T-cell (primary cell): ENCODE results near the gene MRPL12. TPM values are rescaled to one million over a fixed set of nuclear protein-coding genes. Genes with fewer than 3 reads are reported as not detected.

Source experiments
- ATAC-seq, 4 experiments: fragments of 200-7000 bp in 3 of 4; fragments of 150-1000 bp in 1 of 4; cut with Tn5 transposase; replicated peaks in 1 of 4; 1 replicate in 3 of 4; 2 replicates in 1 of 4; pipeline ENCODE4 v1.10.0; 2021; ENCODE audit warnings: moderate library complexity in 3 of 4, mild to moderate bottlenecking in 2 of 4, moderate number of reproducible peaks in 1 of 4
- CTCF ChIA-PET, 2 donors: fragments of 300-600 bp; sonication (Branson Sonifier 250); formaldehyde crosslinking; loops; one replicate each; lab custom pipeline; 2022; ENCODE audit warnings: antibody characterized with exemption in 2 of 2; lab: Charles Lee
- POLR2A ChIA-PET, 2 donors: fragments of 300-600 bp; sonication (Branson Sonifier 250); formaldehyde crosslinking; loops; one replicate each; lab custom pipeline; 2022; ENCODE audit warnings: antibody characterized with exemption in 2 of 2; lab: Charles Lee
- DNase-seq, 35 experiments: peaks; one replicate each; pipeline versions ENCODE4 v3.0.0 to v3.0.0-alpha.2; 2013 to 2023
- H3K27ac ChIP-seq: one replicate; pipeline ENCODE4 v1.5.1; 2013; ENCODE audit warnings: low read length
- H3K27me3 ChIP-seq, 2 experiments: replicated peaks in 1 of 2; 1 replicate in 1 of 2; 2 replicates in 1 of 2; pipeline versions ENCODE4 v1.6.1 to v1.7.0; 2013; ENCODE audit warnings: low read length in 1 of 2, mixed read lengths in 1 of 2; ENCODE audit not compliant: control insufficient read depth in 2 of 2, insufficient read depth in 2 of 2; ENCODE audit errors: extremely low read depth in 1 of 2
- H3K36me3 ChIP-seq, 2 donors: 1 replicate in 1 of 2; 2 replicates in 1 of 2; pipeline versions ENCODE4 v1.6.1 to v1.7.0; 2013; ENCODE audit warnings: low read length in 1 of 2; ENCODE audit not compliant: control insufficient read depth in 2 of 2, insufficient read depth in 1 of 2; ENCODE audit errors: extremely low read depth in 1 of 2
- H3K4me1 ChIP-seq, 2 experiments: 1 replicate in 1 of 2; 2 replicates in 1 of 2; pipeline versions ENCODE4 v1.6.1 to v1.7.0; 2013; ENCODE audit warnings: low read length in 2 of 2, mixed read lengths in 1 of 2; ENCODE audit not compliant: insufficient read depth in 2 of 2, control insufficient read depth in 1 of 2; ENCODE audit errors: extremely low read depth in 1 of 2
- H3K4me3 ChIP-seq, 2 donors: 1 replicate in 1 of 2; 2 replicates in 1 of 2; pipeline versions ENCODE4 v1.5.1 to v1.7.0; 2013; ENCODE audit warnings: mild to moderate bottlenecking in 2 of 2, low read length in 1 of 2, moderate library complexity in 1 of 2; ENCODE audit not compliant: control insufficient read depth in 1 of 2; ENCODE audit errors: extremely low read depth in 1 of 2
- H3K9me3 ChIP-seq: 2 replicates; pipeline ENCODE4 v1.7.0; 2013
- H3K27ac Mint-ChIP-seq, 2 donors: one replicate each; pipeline ENCODE4 v1.8.0; 2020 to 2021; ENCODE audit warnings: mild to moderate bottlenecking in 2 of 2, mixed read lengths in 2 of 2
- H3K27me3 Mint-ChIP-seq, 2 donors: one replicate each; pipeline ENCODE4 v1.8.0; 2021 to 2022; ENCODE audit warnings: mixed read lengths in 2 of 2
- H3K36me3 Mint-ChIP-seq: one replicate; pipeline ENCODE4 v1.8.0; 2021; ENCODE audit warnings: mixed read lengths
- H3K4me1 Mint-ChIP-seq, 3 donors: one replicate each; pipeline ENCODE4 v1.8.0; 2020 to 2022; ENCODE audit warnings: mixed read lengths in 3 of 3, mild to moderate bottlenecking in 1 of 3
- H3K4me3 Mint-ChIP-seq, 3 donors: one replicate each; pipeline ENCODE4 v1.8.0; 2020 to 2022; ENCODE audit warnings: mild to moderate bottlenecking in 3 of 3, mixed read lengths in 3 of 3, moderate library complexity in 3 of 3
- H3K9me3 Mint-ChIP-seq, 3 donors: one replicate each; pipeline ENCODE4 v1.8.0; 2020 to 2022; ENCODE audit warnings: mixed read lengths in 3 of 3
- WGBS: methylation state at CpG from one replicate; pipeline ENCODE4 v1.1.5; 2013; ENCODE audit warnings: missing lambda C conversion rate; ENCODE audit not compliant: insufficient coverage; 5-methylcytosine and 5-hydroxymethylcytosine counted together
- total RNA-seq, 35 experiments: library from RNA in 6 of 35; stranded (reverse) in 6 of 35; fragments of 120-200 nt in 1 of 35; gene quantifications; one replicate each; pipeline versions ENCODE4 v1.2.1 to v1.2.4 and lab custom pipeline; 2013 to 2026

The MRPL12 gene
- total RNA-seq, 5 donors from 2014 or later (not counting 1 experiment from before 2014, with no cell fraction given): 18.5 to 33.5 (median 31.4) TPM

DNA sequence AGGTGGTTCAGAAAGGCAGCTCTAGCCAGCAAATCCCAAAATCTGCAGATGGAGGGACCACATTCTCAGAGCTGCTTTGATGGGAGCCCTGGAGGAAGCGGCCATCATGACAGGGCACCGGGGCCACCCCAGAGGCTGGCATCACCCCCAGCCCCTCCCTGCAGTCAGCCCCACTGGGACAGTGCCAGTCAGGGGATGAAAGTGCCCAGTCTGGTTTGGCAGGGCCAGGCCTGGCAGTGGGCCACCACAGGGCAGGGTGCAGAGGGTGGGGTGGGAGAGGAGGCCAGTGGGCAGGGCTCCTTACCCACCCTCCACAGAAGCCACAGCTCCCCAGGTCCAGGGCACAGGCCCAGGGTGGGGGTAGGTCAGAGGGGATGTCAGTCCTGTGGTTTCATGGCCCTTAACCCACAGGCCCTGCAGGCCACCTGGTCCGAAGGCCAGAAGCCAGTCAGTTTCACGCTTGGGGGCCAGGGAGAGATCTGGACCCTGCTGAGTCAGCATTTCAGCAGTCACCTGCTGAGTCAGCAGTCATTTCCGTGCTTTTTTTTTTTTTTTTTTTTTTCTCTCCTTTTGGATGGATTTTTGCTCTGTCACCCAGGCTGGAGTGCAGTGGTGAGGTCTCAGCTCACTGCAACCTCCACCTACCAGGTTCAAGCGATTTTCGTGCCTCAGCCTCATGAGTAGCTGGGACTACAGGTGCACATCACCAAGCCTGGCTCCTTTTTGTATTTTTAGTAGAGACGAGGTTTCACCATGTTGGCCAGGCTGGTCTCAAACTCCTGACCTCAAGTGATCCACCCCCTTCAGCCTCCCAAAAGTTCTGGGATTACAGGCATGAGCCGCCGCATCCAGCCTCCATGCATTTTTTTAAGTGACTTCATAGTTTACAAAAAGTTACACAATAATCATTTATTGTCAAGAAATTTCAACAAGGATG is 19.3 kb downstream of the MRPL12 start:
- no peak overlapping the region for H3K27ac ChIP-seq
- H3K36me3 ChIP-seq: no peaks in the 10 kb centered on the region
- no peaks in the 10 kb centered on the region for H3K9me3 ChIP-seq
- no peak overlapping the region for H3K4me3 Mint-ChIP-seq
- no peak overlapping the region for H3K27ac Mint-ChIP-seq
- CTCF ChIA-PET: interaction anchor here in 1 of 2 donors (0.7 kb wide), 1 partner anchor 119 kb away, joined by 3 read pairs; no protein-coding TSS in a partner anchor
- ATAC-seq (no peak), DNase-seq (no peak)
- WGBS: 66% methylated on average over 6 of the region's 10 CpGs
- no peaks in the 10 kb centered on the region for H3K36me3 Mint-ChIP-seq
- peaks cover 2 to 38% of the 10 kb centered on the region in 2 experiments for H3K27me3 ChIP-seq
- no peaks in the 10 kb centered on the region for H3K4me1 Mint-ChIP-seq
- H3K4me3 ChIP-seq: no peak overlapping the region
- POLR2A ChIA-PET: no interaction called here
- H3K9me3 Mint-ChIP-seq: no peaks in the 10 kb centered on the region
- H3K27me3 Mint-ChIP-seq: peaks cover 3 to 18% of the 10 kb centered on the region in 2 donors
- no peaks in the 10 kb centered on the region for H3K4me1 ChIP-seq

DNA sequence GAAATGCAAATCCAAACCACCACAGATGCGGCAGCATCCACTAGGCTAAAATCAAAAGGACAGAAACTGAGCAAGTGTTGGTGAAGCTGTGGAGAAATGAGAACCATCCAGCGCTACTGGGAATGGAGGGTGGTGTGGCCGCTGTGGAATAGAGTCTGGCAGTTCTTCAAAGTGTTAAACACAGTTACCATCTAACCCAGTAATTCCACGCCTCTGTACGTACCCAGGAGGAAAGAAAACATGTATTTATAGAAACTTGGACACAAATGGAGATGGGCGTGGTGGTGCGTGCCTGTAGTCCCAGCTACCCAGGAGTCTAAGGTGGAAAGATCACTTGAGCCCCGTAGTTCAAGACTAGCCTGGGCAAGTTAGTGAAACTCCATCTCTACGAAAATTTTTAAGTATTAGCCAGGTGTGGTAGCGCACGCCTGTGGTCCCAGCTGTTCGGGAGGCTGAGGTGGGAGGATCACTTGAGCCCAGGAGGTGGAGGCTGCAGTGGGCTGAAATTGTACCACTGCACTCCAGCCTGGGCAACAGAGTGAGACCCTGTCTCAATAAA is 20.6 kb downstream of the MRPL12 start:
- Histone ChIP-seq H3K9me3 (no peaks in the 10 kb centered on the region), H3K36me3 (no peaks in the 10 kb centered on the region), H3K27me3 (peaks cover 2 to 43% of the 10 kb centered on the region in 2 experiments), H3K27ac (no peak overlapping the region), H3K4me3 (no peak overlapping the region), H3K4me1 (no peaks in the 10 kb centered on the region)
- H3K27me3 Mint-ChIP-seq: peaks cover 3 to 19% of the 10 kb centered on the region in 2 donors
- H3K4me1 Mint-ChIP-seq: no peaks in the 10 kb centered on the region
- ChIA-PET CTCF (no interaction called here), POLR2A (no interaction called here)
- 78% methylated on average over 7 of the region's 12 CpGs for WGBS
- no peak overlapping the region for H3K27ac Mint-ChIP-seq
- no peak overlapping the region for H3K4me3 Mint-ChIP-seq
- H3K9me3 Mint-ChIP-seq: no peaks in the 10 kb centered on the region
- no peak for ATAC-seq
- DNase-seq: no peak
- no peaks in the 10 kb centered on the region for H3K36me3 Mint-ChIP-seq

- no peaks in the 10 kb centered on the region for H3K4me1 Mint-ChIP-seq
- WGBS: 58% methylated on average over 4 of the region's 9 CpGs
- H3K27me3 ChIP-seq: peaks cover 2 to 56% of the 10 kb centered on the region in 2 experiments
- CTCF ChIA-PET: no interaction called here
- peaks cover 3 to 22% of the 10 kb centered on the region in 2 donors for H3K27me3 Mint-ChIP-seq
- H3K4me3 Mint-ChIP-seq: no peak overlapping the region
- H3K27ac ChIP-seq: no peak overlapping the region
- no peak for DNase-seq
- no peaks in the 10 kb centered on the region for H3K9me3 ChIP-seq
- POLR2A ChIA-PET: no interaction called here
- H3K36me3 ChIP-seq: no peaks in the 10 kb centered on the region
- H3K4me1 ChIP-seq: no peaks in the 10 kb centered on the region
- H3K27ac Mint-ChIP-seq: no peak overlapping the region
- no peak overlapping the region for H3K4me3 ChIP-seq
- no peak for ATAC-seq
- H3K9me3 Mint-ChIP-seq: no peaks in the 10 kb centered on the region
- H3K36me3 Mint-ChIP-seq: no peaks in the 10 kb centered on the region
Measured at GRCh38 chr17:81725439-81725838, 22.3 kb downstream of the MRPL12 start.

- ATAC-seq: no peak
- peaks cover 5 to 26% of the 10 kb centered on the region in 2 donors for H3K27me3 Mint-ChIP-seq
- H3K9me3 Mint-ChIP-seq: no peaks in the 10 kb centered on the region
- no peak overlapping the region for H3K4me3 ChIP-seq
- H3K27ac Mint-ChIP-seq: no peak overlapping the region
- no peak for DNase-seq
- H3K27me3 ChIP-seq: peaks cover 2 to 62% of the 10 kb centered on the region in 2 experiments
- CTCF ChIA-PET: no interaction called here
- 71% methylated on average over 6 of the region's 9 CpGs for WGBS
- H3K4me3 Mint-ChIP-seq: no peak overlapping the region
- H3K27ac ChIP-seq: no peak overlapping the region
- no peaks in the 10 kb centered on the region for H3K4me1 Mint-ChIP-seq
- H3K4me1 ChIP-seq: no peaks in the 10 kb centered on the region
- POLR2A ChIA-PET: no interaction called here
- H3K36me3 Mint-ChIP-seq: no peaks in the 10 kb centered on the region
- H3K9me3 ChIP-seq: no peaks in the 10 kb centered on the region
- H3K36me3 ChIP-seq: no peaks in the 10 kb centered on the region
Measured at GRCh38 chr17:81726004-81726403, 22.8 kb downstream of the MRPL12 start.

GRCh38 chr17:81727324-81728031 is 24.3 kb downstream of the MRPL12 start:
- Histone ChIP-seq H3K4me3 (no peak overlapping the region), H3K36me3 (no peaks in the 10 kb centered on the region), H3K4me1 (no peaks in the 10 kb centered on the region), H3K9me3 (no peaks in the 10 kb centered on the region), H3K27me3 (peaks cover 2 to 72% of the 10 kb centered on the region in 2 experiments), H3K27ac (no peak overlapping the region)
- H3K36me3 Mint-ChIP-seq: no peaks in the 10 kb centered on the region
- 96% methylated on average over 17 of the region's 23 CpGs for WGBS
- no peaks in the 10 kb centered on the region for H3K4me1 Mint-ChIP-seq
- no peak for ATAC-seq
- CTCF ChIA-PET: no interaction called here
- peaks cover 7 to 33% of the 10 kb centered on the region in 2 donors for H3K27me3 Mint-ChIP-seq
- no peak overlapping the region for H3K27ac Mint-ChIP-seq
- no peaks in the 10 kb centered on the region for H3K9me3 Mint-ChIP-seq
- POLR2A ChIA-PET: no interaction called here
- no peak for DNase-seq
- no peak overlapping the region for H3K4me3 Mint-ChIP-seq
